GM08714 (cell line): ENCODE data around the gene MUCL1.
"Not testable (repeated sequence)": the region's sequence is repeated elsewhere in the genome, so short reads cannot be mapped to it uniquely, and the experiment has no call there.

Experiments used
- H3K4me3 ChIP-seq: fragments of 200-500 bp; sonication (Bioruptor generic); 2 replicates; pipeline ENCODE4 v1.5.1; 2014; ENCODE audit warnings: mild to moderate bottlenecking, low read length, inconsistent platforms
- ZNF274 ChIP-seq: IDR thresholded peaks from 2 replicates; pipeline ENCODE4 v1.6.1; 2012; ENCODE audit warnings: mild to moderate bottlenecking, low read depth, low read length

MUCL1 gene

DNA sequence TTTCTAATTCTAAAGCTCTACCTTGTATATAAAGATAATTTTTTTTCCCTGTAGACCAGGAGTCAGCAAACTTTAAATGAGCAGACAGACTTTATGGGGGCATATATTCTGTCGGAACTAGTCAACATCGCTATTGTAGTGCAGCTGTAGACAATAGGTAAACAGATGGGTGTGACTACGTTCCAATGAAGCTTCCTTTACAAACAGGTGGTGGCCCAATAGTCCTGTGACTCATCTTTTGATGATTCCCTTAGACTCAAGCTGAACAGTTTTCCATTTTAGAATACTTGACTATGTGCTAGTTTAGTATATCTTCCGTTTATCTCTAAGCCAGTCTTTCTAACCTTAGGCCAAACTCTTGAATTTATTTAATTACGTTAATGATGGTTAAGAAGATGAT, 16.3 kb downstream of the MUCL1 start:
- no peak overlapping the region for H3K4me3 ChIP-seq
- no peak for TF ChIP-seq ZNF274

GRCh38 chr12:54879150-54879549, 24.8 kb downstream of the MUCL1 start:
- TF ChIP-seq ZNF274, result no peak

GRCh38 chr12:54879579-54879978, 25.3 kb downstream of the MUCL1 start:
- no peak for TF ChIP-seq ZNF274

More at GRCh38 chr12:54879150-54879549, 24.8 kb downstream of the MUCL1 start:
- no peak overlapping the region for H3K4me3 ChIP-seq

GRCh38 chr12:54882079-54882478, 27.8 kb downstream of the MUCL1 start:
- TF ChIP-seq ZNF274, result no peak
- no peak overlapping the region for H3K4me3 ChIP-seq

More at GRCh38 chr12:54879579-54879978, 25.3 kb downstream of the MUCL1 start:
- no peak overlapping the region for H3K4me3 ChIP-seq

- H3K4me3 ChIP-seq, result not testable (repeated sequence)
Observed at GRCh38 chr12:54882597-54882996, 28.3 kb downstream of the MUCL1 start.

DNA sequence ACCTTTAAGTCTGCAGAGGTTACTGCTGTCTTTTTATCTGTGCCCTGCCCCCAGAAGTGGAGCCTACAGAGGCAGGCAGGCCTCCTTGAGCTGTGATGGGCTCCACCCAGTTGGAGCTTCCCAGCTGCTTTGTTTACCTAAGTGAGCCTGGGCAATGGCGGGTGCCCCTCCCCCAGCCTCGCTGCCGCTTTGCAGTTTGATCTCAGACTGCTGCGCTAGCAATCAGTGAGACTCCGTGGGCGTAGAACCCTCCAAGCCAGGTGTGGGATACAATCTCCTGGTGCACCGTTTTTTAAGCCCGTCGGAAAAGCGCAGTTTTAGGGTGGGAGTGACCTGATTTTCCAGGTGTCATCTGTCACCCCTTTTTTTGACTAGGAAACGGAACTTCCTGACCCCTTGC, 34.1 kb downstream of the MUCL1 start:
- H3K4me3 ChIP-seq, result not testable (repeated sequence)

DNA sequence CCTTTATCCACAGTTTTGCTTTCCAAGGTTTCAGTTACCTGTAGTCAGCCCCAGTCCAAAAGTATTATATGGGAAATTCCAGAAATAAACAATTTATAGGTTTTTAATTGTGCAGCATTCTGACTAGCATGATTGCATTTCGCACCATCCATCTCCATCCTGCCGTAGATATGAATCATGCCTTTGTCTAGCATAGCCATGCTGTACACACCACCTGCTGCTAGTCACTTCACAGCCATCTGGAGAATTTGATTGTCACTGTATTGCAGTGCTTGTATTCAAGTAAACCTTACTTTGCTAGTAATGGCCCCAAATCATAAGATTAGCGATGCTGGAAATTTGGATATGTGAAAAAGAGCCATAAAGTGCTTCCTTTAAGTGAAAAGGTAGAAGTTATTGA, 36.0 kb downstream of the MUCL1 start:
- TF ChIP-seq ZNF274, result no peak
- no peak overlapping the region for H3K4me3 ChIP-seq

DNA sequence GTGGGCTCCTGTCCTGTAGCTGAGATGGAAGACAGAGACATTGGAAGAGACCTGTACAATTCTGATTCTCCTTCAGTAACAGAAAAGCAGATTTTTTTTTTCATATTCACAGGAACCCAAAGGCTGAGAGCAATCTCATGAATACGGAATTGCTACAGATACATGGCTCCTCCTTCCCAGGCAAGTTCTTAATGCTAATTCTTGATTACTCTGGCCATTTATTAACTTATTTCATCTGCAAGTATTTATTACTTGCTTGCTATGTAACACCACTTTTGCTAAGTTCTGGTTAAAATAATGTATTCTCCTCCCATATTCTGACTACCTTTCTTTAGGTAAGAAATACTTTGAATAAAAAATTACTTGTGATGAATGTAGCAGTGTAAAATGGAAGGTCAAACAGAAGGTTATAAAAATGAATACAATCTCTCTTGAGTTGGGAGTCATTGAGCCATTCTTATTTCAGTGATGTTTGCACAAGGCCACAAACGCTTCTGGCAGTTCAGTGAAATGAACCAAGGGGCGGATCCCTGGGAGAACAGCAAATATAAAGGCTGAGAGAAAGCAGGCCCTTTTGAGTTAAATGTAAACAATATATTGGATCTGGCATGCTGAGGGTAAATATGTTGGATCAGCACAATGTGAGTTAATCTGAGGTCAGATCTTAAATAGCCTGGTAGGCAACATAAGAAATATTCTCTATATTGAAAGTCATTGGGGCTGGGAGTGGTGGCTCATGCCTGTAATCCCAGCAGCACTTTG, 37.6 kb downstream of the MUCL1 start:
- TF ChIP-seq ZNF274, result no peak
- no peak overlapping the region for H3K4me3 ChIP-seq
